Measurements from ENCODE around the gene C6orf120. TPM values are rescaled to one million over a fixed set of nuclear protein-coding genes. Genes with fewer than 3 reads are reported as not detected.

Gene C6orf120
- total and polyA plus RNA-seq, 2 of the 13 experiments (the other 11 are each of a cell fraction or from before 2014, with no cell fraction given): 21.7 to 29.9 TPM

GRCh38 chr6:169751242-169752073 lies 49.5 kb downstream of the C6orf120 start, which contains the start of the genes DYNLT2 and ERMARD (continued):
- TF ChIP-seq ZSCAN30 (CRISPR knock-in tag; IDR thresholded peaks at IDR 0.05): 0 out of 2 replicates have a peak, but pooled peaks have one; percentile 55
- 0 out of 2 replicates have a peak, but pooled peaks have one; percentile 42 for TF ChIP-seq ZNF597 (CRISPR knock-in tag; IDR thresholded peaks at IDR 0.05)
- TF ChIP-seq ZNF124 (CRISPR knock-in tag; IDR thresholded peaks at IDR 0.05): peak; percentile 40; the same call in 1 of the 2 replicates
- TF ChIP-seq ZNF24 (IDR thresholded peaks at IDR 0.05): no peak
- no peak for TF ChIP-seq KLF13 (CRISPR knock-in tag; IDR thresholded peaks at IDR 0.05)
- TF ChIP-seq, protein P1, sequence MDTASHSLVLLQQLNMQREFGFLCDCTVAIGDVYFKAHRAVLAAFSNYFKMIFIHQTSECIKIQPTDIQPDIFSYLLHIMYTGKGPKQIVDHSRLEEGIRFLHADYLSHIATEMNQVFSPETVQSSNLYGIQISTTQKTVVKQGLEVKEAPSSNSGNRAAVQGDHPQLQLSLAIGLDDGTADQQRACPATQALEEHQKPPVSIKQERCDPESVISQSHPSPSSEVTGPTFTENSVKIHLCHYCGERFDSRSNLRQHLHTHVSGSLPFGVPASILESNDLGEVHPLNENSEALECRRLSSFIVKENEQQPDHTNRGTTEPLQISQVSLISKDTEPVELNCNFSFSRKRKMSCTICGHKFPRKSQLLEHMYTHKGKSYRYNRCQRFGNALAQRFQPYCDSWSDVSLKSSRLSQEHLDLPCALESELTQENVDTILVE (CRISPR knock-in tag; IDR thresholded peaks at IDR 0.05): peak; percentile 95
- no peak for TF ChIP-seq SMARCE1 (IDR thresholded peaks at IDR 0.05; ENCODE audit: borderline replicate concordance)
- no peak for TF ChIP-seq ZBTB49 (CRISPR knock-in tag; IDR thresholded peaks at IDR 0.05; ENCODE audit: borderline replicate concordance)
- TF ChIP-seq KMT2B (CRISPR knock-in tag; IDR thresholded peaks at IDR 0.05): peak; percentile 100
- TF ChIP-seq MED8 (CRISPR knock-in tag; IDR thresholded peaks at IDR 0.05; ENCODE audit: insufficient replicate concordance): peak; percentile 50
- peak; percentile 90 for TF ChIP-seq ISX (CRISPR knock-in tag; conservative IDR thresholded peaks at IDR 0.05)
- TF ChIP-seq SP5 (CRISPR knock-in tag; IDR thresholded peaks at IDR 0.05; ENCODE audit: borderline replicate concordance, low read depth): peak; percentile 88
- peak; percentile 86 for TF ChIP-seq RBM39 (IDR thresholded peaks at IDR 0.05; ENCODE audit: low read depth, low read length, poor library complexity, severe bottlenecking)
- TF ChIP-seq ZNF460 (CRISPR knock-in tag; IDR thresholded peaks at IDR 0.05; ENCODE audit: borderline replicate concordance): no peak; the same call in 1 of the 2 replicates
- TF ChIP-seq SMYD3 (CRISPR knock-in tag; IDR thresholded peaks at IDR 0.05): peak; percentile 97
- TF ChIP-seq, protein P2, sequence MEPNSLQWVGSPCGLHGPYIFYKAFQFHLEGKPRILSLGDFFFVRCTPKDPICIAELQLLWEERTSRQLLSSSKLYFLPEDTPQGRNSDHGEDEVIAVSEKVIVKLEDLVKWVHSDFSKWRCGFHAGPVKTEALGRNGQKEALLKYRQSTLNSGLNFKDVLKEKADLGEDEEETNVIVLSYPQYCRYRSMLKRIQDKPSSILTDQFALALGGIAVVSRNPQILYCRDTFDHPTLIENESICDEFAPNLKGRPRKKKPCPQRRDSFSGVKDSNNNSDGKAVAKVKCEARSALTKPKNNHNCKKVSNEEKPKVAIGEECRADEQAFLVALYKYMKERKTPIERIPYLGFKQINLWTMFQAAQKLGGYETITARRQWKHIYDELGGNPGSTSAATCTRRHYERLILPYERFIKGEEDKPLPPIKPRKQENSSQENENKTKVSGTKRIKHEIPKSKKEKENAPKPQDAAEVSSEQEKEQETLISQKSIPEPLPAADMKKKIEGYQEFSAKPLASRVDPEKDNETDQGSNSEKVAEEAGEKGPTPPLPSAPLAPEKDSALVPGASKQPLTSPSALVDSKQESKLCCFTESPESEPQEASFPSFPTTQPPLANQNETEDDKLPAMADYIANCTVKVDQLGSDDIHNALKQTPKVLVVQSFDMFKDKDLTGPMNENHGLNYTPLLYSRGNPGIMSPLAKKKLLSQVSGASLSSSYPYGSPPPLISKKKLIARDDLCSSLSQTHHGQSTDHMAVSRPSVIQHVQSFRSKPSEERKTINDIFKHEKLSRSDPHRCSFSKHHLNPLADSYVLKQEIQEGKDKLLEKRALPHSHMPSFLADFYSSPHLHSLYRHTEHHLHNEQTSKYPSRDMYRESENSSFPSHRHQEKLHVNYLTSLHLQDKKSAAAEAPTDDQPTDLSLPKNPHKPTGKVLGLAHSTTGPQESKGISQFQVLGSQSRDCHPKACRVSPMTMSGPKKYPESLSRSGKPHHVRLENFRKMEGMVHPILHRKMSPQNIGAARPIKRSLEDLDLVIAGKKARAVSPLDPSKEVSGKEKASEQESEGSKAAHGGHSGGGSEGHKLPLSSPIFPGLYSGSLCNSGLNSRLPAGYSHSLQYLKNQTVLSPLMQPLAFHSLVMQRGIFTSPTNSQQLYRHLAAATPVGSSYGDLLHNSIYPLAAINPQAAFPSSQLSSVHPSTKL (CRISPR knock-in tag; IDR thresholded peaks at IDR 0.05): peak; percentile 87
- peak; percentile 86 for TF ChIP-seq HNRNPK (IDR thresholded peaks at IDR 0.05; ENCODE audit: low read depth, low read length, poor library complexity, severe bottlenecking)
- TF ChIP-seq ZNF362 (CRISPR knock-in tag; IDR thresholded peaks at IDR 0.05; ENCODE audit: borderline replicate concordance): peak; percentile 57; the same call in 1 of the 2 replicates
